NCI-H1417 (cell line): ENCODE results near the gene SYPL2.
A peak's percentile ranks its signal among the peaks of the same experiment; 100 is the strongest.
"Not testable (repeated sequence)": the region's sequence is repeated elsewhere in the genome, so short reads cannot be mapped to it uniquely, and the experiment has no call there.

ENCODE experiments used
- DNase-seq, 3 experiments: peaks; one replicate each; lab custom pipeline; 2025; lab: John Stamatoyannopoulos, UW

The SYPL2 gene

GRCh38 chr1:109466452-109467300, at the start of gene SYPL2:
Gene SYPL2, plus strand, starts transcription at chr1:109466546. Its CDS starts 298 bp downstream, at chr1:109466844.
- DNase-seq, result peak in 2 of 3 experiments; percentile 37 to 41

- DNase-seq, result no peak
Measured at GRCh38 chr1:109423498-109423897, 42.8 kb upstream of the SYPL2 start.

- peak in 1 of 3 experiments; percentile 35 for DNase-seq
Measured at GRCh38 chr1:109425391-109426280, 40.7 kb upstream of the SYPL2 start.

- DNase-seq, result peak; percentile 97 to 100 (median 97)
Measured at GRCh38 chr1:109426281-109427170, 39.8 kb upstream of the SYPL2 start, which contains the start of gene PSMA5. Gene PSMA5, minus strand, starts transcription at chr1:109426448. Its CDS starts 118 bp downstream, at chr1:109426330.

- no peak for DNase-seq
Measured at GRCh38 chr1:109427171-109427467, 39.2 kb upstream of the SYPL2 start.

GRCh38 chr1:109432336-109432735, 34.0 kb upstream of the SYPL2 start:
- DNase-seq, result no peak

GRCh38 chr1:109433322-109433721, 33.0 kb upstream of the SYPL2 start:
- no peak for DNase-seq

- no peak for DNase-seq
Measured at GRCh38 chr1:109434484-109434883, 31.9 kb upstream of the SYPL2 start.

- DNase-seq, result no peak
Measured at GRCh38 chr1:109438798-109439297, 27.5 kb upstream of the SYPL2 start.

GRCh38 chr1:109441069-109441468, 25.3 kb upstream of the SYPL2 start:
- no peak for DNase-seq

GRCh38 chr1:109443476-109443875, 22.9 kb upstream of the SYPL2 start:
- DNase-seq, result no peak

GRCh38 chr1:109444346-109444745, 22.0 kb upstream of the SYPL2 start:
- no peak for DNase-seq

- DNase-seq, result not testable (repeated sequence)
Measured at GRCh38 chr1:109445949-109446695, 20.2 kb upstream of the SYPL2 start.

- no peak for DNase-seq
Measured at GRCh38 chr1:109447524-109447923, 18.8 kb upstream of the SYPL2 start.

- no peak for DNase-seq
Measured at GRCh38 chr1:109454497-109455133, 11.7 kb upstream of the SYPL2 start.

GRCh38 chr1:109457819-109458218, 8.5 kb upstream of the SYPL2 start:
- DNase-seq, result no peak

- peak in 1 of 3 experiments; percentile 41 for DNase-seq
Measured at GRCh38 chr1:109466125-109466451, 258 bp upstream of the SYPL2 start.

- no peak for DNase-seq
Measured at GRCh38 chr1:109467301-109467777, 993 bp downstream of the SYPL2 start.

GRCh38 chr1:109468061-109468460, 1.7 kb downstream of the SYPL2 start:
- DNase-seq, result no peak

- peak in 2 of 3 experiments; percentile 4 to 12 for DNase-seq
Measured at GRCh38 chr1:109468903-109469302, 2.6 kb downstream of the SYPL2 start.
